Suprapubic skin (tissue), 4 donors: ENCODE data around the gene MDN1. TPM values are rescaled to one million over a fixed set of nuclear protein-coding genes. Genes with fewer than 3 reads are reported as not detected.

Source experiments
- DNase-seq, 2 donors: peaks; one replicate each; pipeline ENCODE4 v3.0.0-alpha.2; 2019; ENCODE audit warnings: low spot score in 2 of 2
- H3K27ac ChIP-seq: fragments of 200-600 bp; sonication (generic); one replicate; pipeline ENCODE4 v1.5.1; 2019
- H3K27me3 ChIP-seq: fragments of 200-600 bp; sonication (generic); one replicate; pipeline ENCODE4 v1.5.1; 2019
- H3K36me3 ChIP-seq: fragments of 200-600 bp; sonication (generic); one replicate; pipeline ENCODE4 v1.5.1; 2019
- H3K4me1 ChIP-seq: fragments of 200-600 bp; sonication (generic); one replicate; pipeline ENCODE4 v1.5.1; 2019
- H3K4me3 ChIP-seq: fragments of 200-600 bp; sonication (generic); one replicate; pipeline ENCODE4 v1.5.1; 2019; ENCODE audit warnings: mild to moderate bottlenecking
- H3K9me3 ChIP-seq: fragments of 200-600 bp; sonication (generic); one replicate; pipeline ENCODE4 v1.5.1; 2019
- CTCF ChIP-seq, 2 donors: fragments of 200-600 bp in 1 of 2; fragments of 450-650 bp in 1 of 2; sonication (generic) in 1 of 2; IDR thresholded peaks; one replicate each; pipeline ENCODE4 v1.5.1; 2016 to 2019; ENCODE audit warnings: antibody characterized with exemption in 2 of 2, mild to moderate bottlenecking in 1 of 2, moderate library complexity in 1 of 2
- EP300 ChIP-seq: sonication (generic); formaldehyde crosslinking; IDR thresholded peaks from one replicate; pipeline ENCODE4 v1.6.1; 2017; ENCODE audit warnings: antibody characterized with exemption
- POLR2A ChIP-seq, 2 donors: fragments of 450-650 bp; IDR thresholded peaks; one replicate each; pipeline ENCODE4 v1.6.1; 2017; ENCODE audit warnings: antibody characterized with exemption in 2 of 2, mild to moderate bottlenecking in 2 of 2, moderate library complexity in 2 of 2
- POLR2AphosphoS5 ChIP-seq, 3 donors: sonication (generic); formaldehyde crosslinking; IDR thresholded peaks; one replicate each; pipeline ENCODE4 v1.6.1; 2017; ENCODE audit warnings: antibody characterized with exemption in 3 of 3
- WGBS: methylation state at CpG from one replicate; pipeline ENCODE4 v1.1.5; 2018; 5-methylcytosine and 5-hydroxymethylcytosine counted together
- total RNA-seq, 4 donors: library from RNA; depleted of rRNA; stranded (reverse); fragments of >200 nt; gene quantifications; one replicate each; pipeline ENCODE4 v1.1.0, GENCODE V29; 2016

The MDN1 gene
- total RNA-seq, 4 donors from 2014 or later = 33.1 to 70.4 (median 44.5) TPM

- no peaks in the 10 kb centered on the region for H3K27me3 ChIP-seq
- 100% methylated on average over 1 of the region's 1 CpG for WGBS
- DNase-seq = no peak
- no peak overlapping the region for H3K4me3 ChIP-seq
- TF ChIP-seq CTCF (IDR thresholded peaks at IDR 0.05) = no peak
- TF ChIP-seq EP300 = no peak
- TF ChIP-seq POLR2A (IDR thresholded peaks at IDR 0.05) = no peak
- no peak for TF ChIP-seq POLR2AphosphoS5 (IDR thresholded peaks at IDR 0.05)
- H3K9me3 ChIP-seq = no peaks in the 10 kb centered on the region
- no peaks in the 10 kb centered on the region for H3K4me1 ChIP-seq
- H3K27ac ChIP-seq = no peak overlapping the region
- H3K36me3 ChIP-seq = peaks cover 74% of the 10 kb centered on the region
These were observed 89.8 kb downstream of the MDN1 start for GRCh38 chr6:89729818-89730217.

- Histone ChIP-seq H3K9me3 (no peaks in the 10 kb centered on the region), H3K4me3 (no peak overlapping the region), H3K27ac (no peak overlapping the region), H3K36me3 (peaks cover 91% of the 10 kb centered on the region), H3K4me1 (no peaks in the 10 kb centered on the region), H3K27me3 (no peaks in the 10 kb centered on the region)
- 90% methylated on average over 7 of the region's 7 CpGs for WGBS
- DNase-seq = no peak
- no peak for TF ChIP-seq POLR2A (IDR thresholded peaks at IDR 0.05)
- TF ChIP-seq EP300 = no peak
- no peak for TF ChIP-seq CTCF (IDR thresholded peaks at IDR 0.05)
- TF ChIP-seq POLR2AphosphoS5 (IDR thresholded peaks at IDR 0.05) = no peak
These were observed 92.1 kb downstream of the MDN1 start for GRCh38 chr6:89727501-89727900.

- Histone ChIP-seq H3K9me3 (no peaks in the 10 kb centered on the region), H3K27ac (no peak overlapping the region), H3K4me3 (no peak overlapping the region), H3K4me1 (no peaks in the 10 kb centered on the region), H3K36me3 (peaks cover 86% of the 10 kb centered on the region), H3K27me3 (no peaks in the 10 kb centered on the region)
- DNase-seq = no peak
- 90% methylated on average over 3 of the region's 3 CpGs for WGBS
- TF ChIP-seq CTCF (IDR thresholded peaks at IDR 0.05) (no peak), POLR2AphosphoS5 (IDR thresholded peaks at IDR 0.05) (no peak), POLR2A (IDR thresholded peaks at IDR 0.05) (no peak), EP300 (no peak)
These were observed 94.6 kb downstream of the MDN1 start for GRCh38 chr6:89724981-89725380.

GRCh38 chr6:89723046-89723445, 96.5 kb downstream of the MDN1 start:
- 100% methylated on average over 2 of the region's 2 CpGs for WGBS
- Histone ChIP-seq H3K27me3 (no peaks in the 10 kb centered on the region), H3K4me3 (no peak overlapping the region), H3K27ac (no peak overlapping the region), H3K9me3 (no peaks in the 10 kb centered on the region), H3K36me3 (peaks cover 80% of the 10 kb centered on the region), H3K4me1 (no peaks in the 10 kb centered on the region)
- TF ChIP-seq POLR2A (IDR thresholded peaks at IDR 0.05) = no peak
- TF ChIP-seq POLR2AphosphoS5 (IDR thresholded peaks at IDR 0.05) = no peak
- no peak for TF ChIP-seq CTCF (IDR thresholded peaks at IDR 0.05)
- no peak for TF ChIP-seq EP300
- no peak for DNase-seq

- DNase-seq = no peak
- no peak for TF ChIP-seq POLR2A (IDR thresholded peaks at IDR 0.05)
- no peak for TF ChIP-seq CTCF (IDR thresholded peaks at IDR 0.05)
- no peak for TF ChIP-seq POLR2AphosphoS5 (IDR thresholded peaks at IDR 0.05)
- TF ChIP-seq EP300 = no peak
- Histone ChIP-seq H3K27ac (no peak overlapping the region), H3K27me3 (no peaks in the 10 kb centered on the region), H3K4me1 (no peaks in the 10 kb centered on the region), H3K9me3 (no peaks in the 10 kb centered on the region), H3K4me3 (no peak overlapping the region), H3K36me3 (peaks cover 86% of the 10 kb centered on the region)
- WGBS = 80% methylated on average over 3 of the region's 3 CpGs
These were observed 103.1 kb downstream of the MDN1 start for GRCh38 chr6:89716532-89716931.
